Measurements from ENCODE around the gene DNAH1.
"Not testable (repeated sequence)": the region's sequence is repeated elsewhere in the genome, so short reads cannot be mapped to it uniquely, and the experiment has no call there.

The DNAH1 gene

DNA sequence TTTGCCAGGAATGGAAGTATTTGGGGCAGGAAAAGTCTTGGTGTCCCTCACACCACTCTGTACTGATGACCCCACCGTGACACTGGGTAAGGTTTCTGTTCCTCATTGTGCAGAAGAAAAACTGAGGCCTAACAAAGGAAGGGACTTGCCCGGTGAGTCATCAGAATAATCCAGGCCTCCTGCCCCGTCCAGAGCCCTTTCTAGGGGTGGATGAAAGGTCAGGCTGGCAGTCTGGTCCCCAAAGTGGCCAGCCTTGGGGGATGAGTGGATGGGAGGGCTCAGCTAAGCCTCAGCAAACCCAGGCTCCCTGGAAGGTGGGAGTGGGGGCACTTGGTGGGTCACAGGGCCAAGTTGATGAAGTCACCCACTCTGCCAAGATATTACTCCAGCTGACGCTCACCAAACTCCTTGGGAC lies 2.3 kb upstream of the DNAH1 start:
- DNase-seq, result no peak

DNA sequence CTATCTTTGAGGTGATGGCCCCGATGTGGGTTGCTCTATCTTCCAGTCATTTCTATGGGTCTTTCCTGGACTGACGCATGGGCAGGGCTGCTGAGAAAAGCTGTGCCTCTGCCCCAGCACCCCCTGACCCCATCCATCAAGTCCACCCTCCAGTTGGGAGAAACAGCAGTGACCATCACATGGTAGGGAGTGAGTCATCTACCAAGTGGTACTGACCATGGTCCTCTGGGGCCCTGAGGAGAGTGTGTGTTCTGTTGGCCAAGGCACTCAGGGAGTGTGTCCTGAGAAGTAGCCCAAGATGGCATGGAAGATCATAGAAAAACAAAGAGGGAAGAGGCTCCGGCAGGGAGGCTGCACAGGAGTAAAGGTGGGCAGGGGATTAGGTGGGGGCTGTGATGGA lies 1.6 kb upstream of the DNAH1 start:
- DNase-seq, result no peak

- DNase-seq, result no peak
Measured at GRCh38 chr3:52315006-52315405, 1.1 kb upstream of the DNAH1 start.

GRCh38 chr3:52317208-52318000 lies 1.3 kb downstream of the DNAH1 start:
- DNase-seq, result peak; percentile 28 to 62

DNA sequence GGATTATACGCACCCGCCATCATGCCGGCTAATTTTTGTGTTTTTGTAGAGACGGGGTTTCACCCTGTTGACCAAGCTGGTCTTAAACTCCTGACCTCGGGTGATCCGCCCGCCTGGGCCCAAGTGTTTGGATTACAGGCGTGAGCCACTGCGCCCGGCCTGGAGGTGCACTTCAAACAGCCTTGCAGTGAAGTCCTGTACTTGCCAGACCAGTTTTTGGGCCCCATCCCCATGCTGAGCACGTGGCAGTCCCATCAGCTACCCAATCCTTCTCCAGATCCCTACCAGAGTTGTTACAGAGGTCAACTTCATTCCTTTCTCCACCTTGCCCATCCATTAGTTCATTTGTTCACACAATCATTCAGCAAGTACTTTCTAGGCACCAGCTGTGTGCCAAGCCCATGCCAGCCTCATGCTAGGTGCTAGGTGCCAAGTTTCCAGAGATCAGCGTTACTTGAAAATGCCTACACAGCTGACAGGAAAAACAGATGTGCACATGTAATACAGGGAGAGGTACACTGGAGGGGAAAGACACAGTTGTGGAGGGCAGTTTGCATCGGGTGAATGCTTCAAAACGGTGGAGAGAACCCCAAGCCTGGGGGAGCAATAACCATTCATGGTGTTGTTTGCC lies 2.2 kb downstream of the DNAH1 start:
- no peak for DNase-seq

GRCh38 chr3:52319921-52320595 lies 3.9 kb downstream of the DNAH1 start:
- DNase-seq, result no peak

- peak in 1 of 2 experiments; percentile 32 for DNase-seq
Measured at GRCh38 chr3:52321481-52321880, 5.4 kb downstream of the DNAH1 start.

- DNase-seq, result no peak
Measured at GRCh38 chr3:52322466-52322865, 6.3 kb downstream of the DNAH1 start.

GRCh38 chr3:52323526-52324295 lies 7.6 kb downstream of the DNAH1 start:
- DNase-seq, result no peak

GRCh38 chr3:52324676-52325075 lies 8.6 kb downstream of the DNAH1 start:
- no peak for DNase-seq

DNA sequence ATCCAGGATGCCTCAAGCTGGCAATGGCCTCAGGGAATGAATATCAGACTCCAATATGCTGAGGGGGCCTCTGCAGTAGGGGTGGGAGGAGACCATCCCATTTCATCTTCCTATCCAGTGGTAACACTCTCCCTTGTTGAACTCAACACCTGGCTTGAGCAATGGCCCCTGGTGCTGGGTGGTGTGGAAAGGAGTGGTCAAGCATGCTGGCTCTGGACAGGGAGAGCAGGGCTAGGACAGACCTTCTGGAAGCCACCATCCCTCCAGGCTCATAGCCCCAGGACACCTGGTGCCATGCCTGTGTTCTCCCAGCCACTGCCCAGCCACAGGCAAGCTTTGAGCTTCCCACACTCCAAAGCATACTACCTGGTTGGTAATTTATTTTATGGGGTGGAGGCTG lies 9.6 kb downstream of the DNAH1 start:
- DNase-seq, result no peak

DNA sequence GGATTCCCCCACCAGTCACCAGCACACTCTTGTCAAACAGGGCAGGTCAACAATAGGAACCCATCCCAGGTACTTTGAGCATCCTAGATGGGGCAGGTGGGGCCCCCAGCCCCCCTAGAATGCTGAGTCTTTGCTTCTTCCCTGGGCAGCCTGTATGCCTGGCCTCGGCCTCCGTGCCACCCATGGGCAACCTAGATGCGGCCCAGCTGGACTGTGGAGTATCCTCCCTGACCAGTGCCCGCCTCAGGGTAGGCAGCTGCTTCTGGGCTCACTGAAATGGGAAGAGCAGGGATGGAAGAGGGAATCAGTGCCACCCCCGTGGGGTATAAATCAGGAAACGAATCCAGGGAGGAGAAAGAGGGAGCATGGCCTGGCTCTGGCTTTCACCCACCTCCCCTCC lies 10.9 kb downstream of the DNAH1 start:
- no peak for DNase-seq

GRCh38 chr3:52327486-52328290 lies 11.6 kb downstream of the DNAH1 start:
- DNase-seq, result no peak

DNA sequence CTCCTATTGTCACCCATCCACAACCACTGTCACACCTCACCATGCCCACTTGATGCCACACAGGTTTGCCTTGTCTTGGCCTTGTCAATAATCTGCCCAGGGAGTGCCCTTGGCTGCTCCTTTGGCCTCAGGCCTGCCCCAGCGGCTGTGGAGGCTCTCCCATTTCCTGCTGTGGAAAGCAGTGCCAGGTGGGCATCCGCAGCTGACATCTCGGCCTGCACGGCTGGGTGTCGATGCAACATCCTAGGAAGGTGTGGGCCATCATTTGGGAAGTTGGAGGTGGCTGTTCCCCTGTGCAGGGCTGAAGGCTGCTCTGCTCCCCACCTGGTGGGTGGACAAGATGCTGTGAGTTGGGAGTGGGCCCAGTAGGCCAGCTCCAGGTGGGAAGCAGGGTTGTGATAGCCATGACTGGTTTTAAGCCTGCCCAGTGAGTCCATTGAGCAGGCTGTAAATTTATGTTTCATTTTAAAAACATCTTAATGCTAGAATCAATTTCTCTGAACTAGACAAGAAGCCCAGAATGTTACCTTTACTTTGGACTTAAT lies 12.5 kb downstream of the DNAH1 start:
- DNase-seq, result no peak

GRCh38 chr3:52330194-52330805 lies 14.2 kb downstream of the DNAH1 start:
- DNase-seq, result no peak

DNA sequence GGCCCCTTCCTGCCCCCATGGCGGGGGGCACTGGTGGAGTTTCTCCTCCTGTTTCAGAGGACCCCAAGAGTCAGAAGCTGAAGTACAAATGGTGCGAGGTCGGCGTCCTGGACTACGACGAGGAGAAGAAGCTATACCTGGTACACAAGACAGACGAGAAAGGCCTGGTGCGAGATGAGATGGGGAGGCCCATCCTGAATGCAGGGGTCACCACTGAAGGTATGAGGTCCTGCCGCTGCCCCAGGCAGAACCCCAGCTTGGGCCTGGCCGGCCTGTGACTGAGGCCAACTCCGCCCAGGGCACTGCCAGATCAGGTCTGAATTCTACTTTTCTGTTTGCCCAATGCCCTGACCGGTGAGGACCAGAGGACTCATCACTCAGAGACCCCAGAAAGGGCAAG lies 15.0 kb downstream of the DNAH1 start:
- no peak for DNase-seq

DNA sequence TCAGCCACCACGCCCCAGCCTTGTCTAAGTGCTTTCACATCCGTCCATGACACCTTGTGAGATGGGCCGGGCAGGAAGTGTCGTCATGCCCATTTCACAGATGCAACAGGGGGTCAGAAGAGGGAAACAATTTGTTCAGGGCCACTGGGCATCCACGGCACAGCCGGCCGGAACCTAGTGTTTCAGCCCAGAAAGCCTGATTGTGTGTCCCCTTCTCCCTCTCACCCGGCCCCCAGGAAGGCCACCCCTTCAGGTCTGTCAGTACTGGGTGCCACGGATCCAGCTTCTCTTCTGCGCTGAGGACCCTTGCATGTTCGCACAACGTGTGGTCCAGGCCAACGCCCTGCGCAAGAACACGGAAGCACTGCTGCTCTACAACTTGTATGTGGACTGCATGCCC lies 15.8 kb downstream of the DNAH1 start:
- no peak for DNase-seq

GRCh38 chr3:52333869-52334557 lies 17.9 kb downstream of the DNAH1 start:
- DNase-seq, result no peak

GRCh38 chr3:52338131-52338530 lies 22.0 kb downstream of the DNAH1 start:
- not testable (repeated sequence) for DNase-seq

DNA sequence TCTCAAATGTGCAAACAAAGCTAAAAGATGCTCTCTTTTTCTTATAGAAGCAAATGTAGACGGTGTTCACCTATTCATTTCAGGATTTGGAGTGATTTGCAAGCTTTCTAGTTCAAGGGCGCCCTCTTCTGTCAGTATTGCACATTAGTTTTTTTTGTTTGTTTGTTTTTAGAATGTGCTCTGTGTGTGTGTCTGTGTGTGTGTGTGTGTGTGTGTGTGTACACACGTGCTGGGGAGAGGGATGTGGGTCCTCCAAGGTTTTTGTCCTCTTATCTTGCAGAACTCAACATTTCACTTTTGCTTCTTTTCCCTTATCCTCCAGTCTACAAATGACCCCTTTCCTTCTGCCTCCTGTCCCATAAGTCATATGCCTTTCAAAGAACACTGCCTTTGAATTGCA lies 23.5 kb downstream of the DNAH1 start:
- DNase-seq, result peak; percentile 41 to 70

DNA sequence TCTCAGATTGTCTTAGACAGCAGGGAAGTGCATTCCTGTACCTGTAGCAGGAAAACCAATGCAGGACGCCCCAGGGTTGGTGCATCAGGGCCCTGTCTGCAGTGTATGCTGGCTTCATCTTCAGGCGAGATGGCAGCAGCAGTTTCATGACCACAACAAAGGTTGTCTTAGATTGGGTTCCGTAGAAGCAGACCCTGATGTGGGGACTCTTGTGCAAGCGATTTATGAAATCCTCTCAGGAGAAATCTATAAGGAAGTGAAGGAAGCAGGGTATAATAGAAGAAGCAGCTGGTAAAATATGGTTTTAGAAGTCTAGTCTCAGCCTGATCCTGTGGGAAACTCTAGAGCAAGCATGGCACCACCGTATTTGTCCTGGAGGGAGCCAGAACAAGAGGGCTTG lies 25.0 kb downstream of the DNAH1 start:
- DNase-seq, result no peak

All from NCI-H524 (cell line).